ENCODE results near the gene ARHGAP18.
A peak's percentile ranks its signal among the peaks of the same experiment; 100 is the strongest.

Gene ARHGAP18

DNA sequence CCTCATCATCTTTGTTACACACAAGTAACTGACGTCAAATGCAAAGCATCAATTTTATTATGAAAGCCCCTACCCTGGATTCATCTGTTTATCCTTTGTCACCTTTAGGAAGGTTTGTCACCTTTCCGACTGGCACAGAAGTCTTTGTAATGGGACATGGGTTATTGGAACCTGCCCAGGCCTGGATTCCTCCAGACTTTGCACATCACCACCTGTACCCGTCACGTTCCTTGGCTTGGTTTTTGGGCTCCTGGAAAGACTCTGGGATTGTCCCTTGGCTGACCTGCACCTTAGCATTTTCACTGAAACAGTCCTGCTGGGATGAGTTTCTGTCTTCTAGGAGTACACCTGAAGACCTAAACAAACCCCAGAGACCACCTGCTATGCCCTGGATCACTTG is 15.4 kb upstream of the ARHGAP18 start:
- TF ChIP-seq, protein P1, sequence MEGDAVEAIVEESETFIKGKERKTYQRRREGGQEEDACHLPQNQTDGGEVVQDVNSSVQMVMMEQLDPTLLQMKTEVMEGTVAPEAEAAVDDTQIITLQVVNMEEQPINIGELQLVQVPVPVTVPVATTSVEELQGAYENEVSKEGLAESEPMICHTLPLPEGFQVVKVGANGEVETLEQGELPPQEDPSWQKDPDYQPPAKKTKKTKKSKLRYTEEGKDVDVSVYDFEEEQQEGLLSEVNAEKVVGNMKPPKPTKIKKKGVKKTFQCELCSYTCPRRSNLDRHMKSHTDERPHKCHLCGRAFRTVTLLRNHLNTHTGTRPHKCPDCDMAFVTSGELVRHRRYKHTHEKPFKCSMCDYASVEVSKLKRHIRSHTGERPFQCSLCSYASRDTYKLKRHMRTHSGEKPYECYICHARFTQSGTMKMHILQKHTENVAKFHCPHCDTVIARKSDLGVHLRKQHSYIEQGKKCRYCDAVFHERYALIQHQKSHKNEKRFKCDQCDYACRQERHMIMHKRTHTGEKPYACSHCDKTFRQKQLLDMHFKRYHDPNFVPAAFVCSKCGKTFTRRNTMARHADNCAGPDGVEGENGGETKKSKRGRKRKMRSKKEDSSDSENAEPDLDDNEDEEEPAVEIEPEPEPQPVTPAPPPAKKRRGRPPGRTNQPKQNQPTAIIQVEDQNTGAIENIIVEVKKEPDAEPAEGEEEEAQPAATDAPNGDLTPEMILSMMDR (IDR thresholded peaks at IDR 0.05; ENCODE audit: borderline replicate concordance, insufficient read depth, low read depth, low read length) = no peak
- H3K4me3 ChIP-seq (ENCODE audit: low read depth, low read length) = no peak overlapping the region

DNA sequence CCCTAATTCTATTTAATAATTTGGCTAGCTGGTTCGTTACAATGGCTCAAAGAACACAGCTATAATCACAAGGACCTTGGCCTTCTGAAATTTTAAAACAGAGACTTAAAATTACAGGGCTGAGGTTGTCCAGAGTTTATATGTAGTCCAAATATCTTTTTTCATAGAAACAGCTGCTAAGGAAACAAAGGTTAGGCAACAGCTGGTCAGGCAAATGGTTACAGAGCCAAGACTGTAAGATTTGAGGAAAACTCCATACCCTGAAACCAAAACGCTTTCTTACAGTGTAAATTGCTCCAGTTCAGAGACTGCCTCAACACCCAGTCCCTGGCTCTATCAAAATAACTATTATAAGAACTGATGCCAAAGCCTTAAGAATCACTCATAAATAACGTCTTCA is 9.7 kb upstream of the ARHGAP18 start:
- TF ChIP-seq, protein P1 (IDR thresholded peaks at IDR 0.05; ENCODE audit: borderline replicate concordance, insufficient read depth, low read depth, low read length) = no peak
- H3K4me3 ChIP-seq (ENCODE audit: low read depth, low read length) = no peak overlapping the region

DNA sequence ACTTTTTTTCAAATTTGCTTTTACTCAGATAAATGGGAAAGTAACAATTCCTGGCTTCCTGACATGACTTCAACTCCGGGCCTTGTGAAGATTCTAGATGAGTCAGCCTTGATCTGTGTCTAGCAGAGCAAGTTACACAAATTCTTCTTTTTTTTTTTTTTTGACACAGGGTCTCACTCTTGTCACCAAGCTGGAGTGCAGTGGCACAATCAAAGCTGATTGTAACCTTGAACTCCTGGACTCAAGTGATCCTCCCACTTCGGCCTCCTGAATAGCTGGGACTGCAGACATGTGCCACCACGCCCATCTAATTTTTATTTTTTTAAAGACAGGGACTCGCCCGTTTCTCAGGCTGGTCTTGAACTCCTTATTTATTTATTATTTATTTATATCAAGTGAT is 7.3 kb upstream of the ARHGAP18 start:
- TF ChIP-seq, protein P1 (IDR thresholded peaks at IDR 0.05; ENCODE audit: borderline replicate concordance, insufficient read depth, low read depth, low read length) = no peak
- no peak overlapping the region for H3K4me3 ChIP-seq (ENCODE audit: low read depth, low read length)

DNA sequence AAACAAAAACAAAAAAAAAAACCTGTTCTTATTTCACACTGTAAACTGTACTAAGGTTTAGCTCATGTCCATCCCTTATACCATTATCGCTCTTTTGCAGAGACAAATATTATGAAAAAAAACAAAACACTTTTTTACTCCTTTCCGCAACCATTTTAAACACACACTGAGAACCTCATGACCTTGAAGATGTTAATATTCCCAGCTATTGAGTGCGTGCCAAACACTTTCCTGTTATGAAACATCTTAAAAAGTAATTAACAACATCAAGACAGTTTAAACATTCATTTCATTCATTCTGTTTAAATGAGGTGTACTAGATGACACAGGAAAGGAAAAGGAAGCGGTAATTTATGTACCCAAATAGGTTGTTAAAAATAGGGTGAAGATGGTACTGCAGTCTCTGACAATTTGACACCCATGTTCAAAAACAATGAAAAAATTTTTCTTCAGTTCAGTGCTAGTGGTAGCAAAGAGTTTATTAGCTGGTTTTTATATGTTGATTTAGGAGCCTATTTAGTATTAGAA is 3.9 kb upstream of the ARHGAP18 start:
- TF ChIP-seq, protein P1 (IDR thresholded peaks at IDR 0.05; ENCODE audit: borderline replicate concordance, insufficient read depth, low read depth, low read length) = no peak
- H3K4me3 ChIP-seq (ENCODE audit: low read depth, low read length) = no peak overlapping the region

DNA sequence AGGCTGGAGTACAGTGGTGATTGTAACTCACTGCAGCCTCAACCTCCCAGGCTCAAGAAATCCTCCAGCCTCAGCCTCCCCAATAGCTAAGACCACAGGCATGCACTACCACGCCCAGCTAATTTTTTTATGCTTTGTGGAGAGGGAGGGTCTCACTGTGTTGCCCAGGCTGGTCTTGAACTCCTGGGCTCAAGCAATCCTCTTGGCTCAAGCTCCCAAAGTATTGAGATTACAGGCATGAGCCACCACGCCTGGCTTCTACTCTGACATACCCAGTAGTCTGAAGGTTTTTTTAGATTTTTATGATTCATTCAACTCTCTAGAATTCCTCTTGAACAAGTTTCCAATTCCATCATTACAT is 1.3 kb upstream of the ARHGAP18 start:
- no peak overlapping the region for H3K4me3 ChIP-seq (ENCODE audit: low read depth, low read length)
- TF ChIP-seq, protein P1 (IDR thresholded peaks at IDR 0.05; ENCODE audit: borderline replicate concordance, insufficient read depth, low read depth, low read length) = no peak

DNA sequence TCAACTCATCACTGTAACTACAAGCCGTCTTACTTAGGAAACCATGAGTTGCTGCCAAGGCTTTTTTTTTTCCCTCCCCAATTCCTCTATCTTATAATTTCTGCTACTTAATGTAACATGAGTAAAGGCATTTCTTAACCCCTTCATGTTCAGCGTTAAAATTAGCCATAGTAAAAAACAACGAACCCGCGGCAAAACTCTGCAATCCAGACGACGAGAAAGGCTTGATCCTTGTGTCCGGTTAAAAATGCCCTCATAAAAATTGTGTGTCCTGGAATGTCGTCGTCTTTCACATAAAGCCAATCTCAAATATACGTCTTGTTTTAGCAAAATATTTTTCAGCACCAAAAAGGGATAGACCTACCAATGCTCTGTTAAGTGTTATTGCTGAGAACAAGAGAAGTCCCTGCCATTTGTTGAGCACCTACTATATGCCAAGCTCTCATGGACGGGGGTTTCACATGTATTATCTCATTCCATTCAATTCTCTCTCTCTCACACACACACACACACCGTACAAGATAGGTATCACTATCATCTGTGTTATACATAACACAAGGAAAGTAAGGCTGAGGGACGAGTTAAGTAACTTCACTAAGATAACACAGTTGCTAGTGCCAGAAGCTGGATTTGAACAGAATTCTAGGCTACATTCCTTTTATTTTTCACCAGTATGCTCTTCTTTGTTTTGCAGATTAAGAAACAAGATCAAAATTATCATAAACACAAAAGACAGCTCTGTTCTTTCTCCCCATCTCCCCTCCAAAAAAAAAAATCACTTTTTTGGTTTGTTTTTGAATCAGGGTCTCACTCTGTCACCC is 683 bp upstream of the ARHGAP18 start:
- peak overlapping the region; percentile 47 for H3K4me3 ChIP-seq (ENCODE audit: low read depth, low read length)
- TF ChIP-seq, protein P1 (IDR thresholded peaks at IDR 0.05; ENCODE audit: borderline replicate concordance, insufficient read depth, low read depth, low read length) = no peak

DNA sequence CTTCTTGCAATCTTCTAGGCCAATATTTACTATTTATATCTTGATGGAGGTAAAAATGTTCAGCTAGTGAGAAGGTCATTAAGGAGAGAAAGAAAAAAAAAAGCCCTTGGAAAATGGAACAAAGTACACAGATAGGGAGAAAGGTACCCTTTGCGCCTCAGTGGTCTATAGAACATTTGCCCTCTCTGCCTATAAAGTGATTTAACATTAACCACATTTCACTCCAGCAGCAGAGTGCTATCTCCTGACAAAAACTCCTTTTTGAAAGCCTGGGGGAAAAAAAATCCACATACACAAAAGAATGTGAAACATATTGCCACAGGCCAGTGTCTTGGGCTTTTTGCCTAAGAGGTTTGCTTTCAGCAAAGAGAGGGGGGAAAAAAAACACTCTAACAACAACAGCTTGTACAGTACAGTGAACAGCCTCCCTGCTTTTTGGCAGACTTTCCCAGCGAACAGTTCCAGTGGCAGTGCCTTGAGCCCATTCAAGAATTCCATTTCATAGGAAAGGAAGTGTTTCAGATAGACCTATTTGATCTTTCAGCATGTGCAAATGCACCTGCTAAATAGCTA is 695 bp downstream of the ARHGAP18 start:
- peak overlapping the region; percentile 47 for H3K4me3 ChIP-seq (ENCODE audit: low read depth, low read length)
- TF ChIP-seq, protein P1 (IDR thresholded peaks at IDR 0.05; ENCODE audit: borderline replicate concordance, insufficient read depth, low read depth, low read length) = no peak
